Upper lobe of left lung (tissue), 6 donors: ENCODE results near the gene ESPNL. TPM values are rescaled to one million over a fixed set of nuclear protein-coding genes. Genes with fewer than 3 reads are reported as not detected.
A peak's percentile ranks its signal among the peaks of the same experiment; 100 is the strongest.

Experiments used
- ATAC-seq, 2 donors: fragments of 200-7000 bp; cut with Tn5 transposase; one replicate each; pipeline ENCODE4 v1.9.1; 2022; ENCODE audit warnings: mild to moderate bottlenecking in 2 of 2, moderate library complexity in 2 of 2; ENCODE audit not compliant: low FRiP score in 2 of 2
- DNase-seq, 2 donors: peaks; one replicate each; pipeline ENCODE4 v3.0.0-alpha.2; 2019 to 2020
- H3K27ac ChIP-seq, 4 donors: fragments of 200-600 bp; sonication (generic); one replicate each; pipeline ENCODE4 v1.5.1; 2016 to 2019
- H3K27me3 ChIP-seq, 4 donors: fragments of 200-600 bp; sonication (generic); one replicate each; pipeline ENCODE4 v1.5.1; 2017 to 2019
- H3K36me3 ChIP-seq, 4 donors: fragments of 200-600 bp; sonication (generic); one replicate each; pipeline ENCODE4 v1.5.1; 2016 to 2019
- H3K4me1 ChIP-seq, 4 donors: fragments of 200-600 bp; sonication (generic); one replicate each; pipeline ENCODE4 v1.5.1; 2018 to 2019
- H3K4me3 ChIP-seq, 4 donors: fragments of 200-600 bp; sonication (generic); one replicate each; pipeline ENCODE4 v1.5.1; 2017 to 2019; ENCODE audit warnings: mild to moderate bottlenecking in 2 of 4, moderate library complexity in 1 of 4
- H3K9me3 ChIP-seq, 4 donors: fragments of 200-600 bp; sonication (generic); one replicate each; pipeline ENCODE4 v1.5.1; 2018 to 2019
- EP300 ChIP-seq, 4 donors: sonication (generic); formaldehyde crosslinking; IDR thresholded peaks; one replicate each; pipeline ENCODE4 v1.5.1; 2017; ENCODE audit warnings: antibody characterized with exemption in 4 of 4, control low read depth in 2 of 4
- POLR2A ChIP-seq, 4 donors: fragments of 450-650 bp; IDR thresholded peaks; one replicate each; pipeline ENCODE4 v1.5.1; 2016 to 2017; ENCODE audit warnings: antibody characterized with exemption in 4 of 4, mild to moderate bottlenecking in 2 of 4
- POLR2AphosphoS5 ChIP-seq, 2 donors: sonication (generic); formaldehyde crosslinking; IDR thresholded peaks; one replicate each; pipeline ENCODE4 v1.5.1; 2017; ENCODE audit warnings: antibody characterized with exemption in 2 of 2
- WGBS, 2 donors: methylation state at CpG; one replicate each; pipeline ENCODE4 v1.1.5; 2017 to 2018; 5-methylcytosine and 5-hydroxymethylcytosine counted together
- total RNA-seq, 6 donors: library from RNA; depleted of rRNA in 4 of 6; stranded (reverse); fragments of >200 nt in 4 of 6; gene quantifications; one replicate each; pipeline versions ENCODE4 v1.1.0 to v1.2.1, GENCODE V29; 2016 to 2021
- TF ChIP-seq, protein P1 (sequence below), 6 experiments: fragments of 450-650 bp in 4 of 6; fragments of 200-600 bp in 2 of 6; sonication (generic) in 2 of 6; IDR thresholded peaks; one replicate each; pipeline ENCODE4 v1.5.1; 2016 to 2019; ENCODE audit warnings: antibody characterized with exemption in 6 of 6
- donor health status: DM: no; HTN: no; CAD: no; lungs with moderate emphysema.
- donor health status: DM: no; HTN: yes; CAD: no; lungs with severe emphysema.

Gene ESPNL
- total RNA-seq, 6 donors from 2014 or later: 0.10 to 3.1 (median 0.38) TPM; not detected in 2

DNA sequence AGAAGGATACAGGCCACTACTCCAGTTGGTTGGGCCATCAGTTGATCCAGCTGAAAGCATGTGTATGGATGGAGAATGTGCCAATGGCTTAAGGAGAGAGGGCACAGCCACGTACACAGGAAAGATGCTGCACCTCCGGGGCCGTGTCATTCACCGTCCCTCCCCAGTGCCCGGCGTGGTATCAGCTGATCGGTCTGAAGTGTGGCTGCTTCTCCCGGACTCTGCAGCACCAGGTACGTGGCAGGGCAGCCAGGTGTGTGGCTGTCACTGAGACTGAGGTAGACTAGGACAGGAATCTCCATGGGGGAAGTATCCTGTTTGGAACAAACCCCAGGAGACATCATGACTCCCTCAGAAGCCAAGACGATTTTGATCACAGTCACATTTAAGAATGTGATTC, 54.4 kb downstream of the ESPNL start:
- Histone ChIP-seq H3K36me3 (no peaks in the 10 kb centered on the region), H3K4me3 (no peak overlapping the region), H3K9me3 (no peaks in the 10 kb centered on the region), H3K4me1 (peaks cover 12 to 14% (median 13%) of the 10 kb centered on the region in 4 donors), H3K27ac (no peak overlapping the region), H3K27me3 (peaks cover 0 to 14% (median 6%) of the 10 kb centered on the region in 4 donors)
- 89 to 93% methylated on average over 10 of the region's 10 CpGs for WGBS, 2 donors
- DNase-seq: no peak
- no peak for ATAC-seq
- no peak for TF ChIP-seq POLR2A (IDR thresholded peaks at IDR 0.05)
- TF ChIP-seq POLR2AphosphoS5 (IDR thresholded peaks at IDR 0.05): no peak
- TF ChIP-seq EP300 (IDR thresholded peaks at IDR 0.05): no peak
- TF ChIP-seq, protein P1, sequence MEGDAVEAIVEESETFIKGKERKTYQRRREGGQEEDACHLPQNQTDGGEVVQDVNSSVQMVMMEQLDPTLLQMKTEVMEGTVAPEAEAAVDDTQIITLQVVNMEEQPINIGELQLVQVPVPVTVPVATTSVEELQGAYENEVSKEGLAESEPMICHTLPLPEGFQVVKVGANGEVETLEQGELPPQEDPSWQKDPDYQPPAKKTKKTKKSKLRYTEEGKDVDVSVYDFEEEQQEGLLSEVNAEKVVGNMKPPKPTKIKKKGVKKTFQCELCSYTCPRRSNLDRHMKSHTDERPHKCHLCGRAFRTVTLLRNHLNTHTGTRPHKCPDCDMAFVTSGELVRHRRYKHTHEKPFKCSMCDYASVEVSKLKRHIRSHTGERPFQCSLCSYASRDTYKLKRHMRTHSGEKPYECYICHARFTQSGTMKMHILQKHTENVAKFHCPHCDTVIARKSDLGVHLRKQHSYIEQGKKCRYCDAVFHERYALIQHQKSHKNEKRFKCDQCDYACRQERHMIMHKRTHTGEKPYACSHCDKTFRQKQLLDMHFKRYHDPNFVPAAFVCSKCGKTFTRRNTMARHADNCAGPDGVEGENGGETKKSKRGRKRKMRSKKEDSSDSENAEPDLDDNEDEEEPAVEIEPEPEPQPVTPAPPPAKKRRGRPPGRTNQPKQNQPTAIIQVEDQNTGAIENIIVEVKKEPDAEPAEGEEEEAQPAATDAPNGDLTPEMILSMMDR (IDR thresholded peaks at IDR 0.05): no peak

DNA sequence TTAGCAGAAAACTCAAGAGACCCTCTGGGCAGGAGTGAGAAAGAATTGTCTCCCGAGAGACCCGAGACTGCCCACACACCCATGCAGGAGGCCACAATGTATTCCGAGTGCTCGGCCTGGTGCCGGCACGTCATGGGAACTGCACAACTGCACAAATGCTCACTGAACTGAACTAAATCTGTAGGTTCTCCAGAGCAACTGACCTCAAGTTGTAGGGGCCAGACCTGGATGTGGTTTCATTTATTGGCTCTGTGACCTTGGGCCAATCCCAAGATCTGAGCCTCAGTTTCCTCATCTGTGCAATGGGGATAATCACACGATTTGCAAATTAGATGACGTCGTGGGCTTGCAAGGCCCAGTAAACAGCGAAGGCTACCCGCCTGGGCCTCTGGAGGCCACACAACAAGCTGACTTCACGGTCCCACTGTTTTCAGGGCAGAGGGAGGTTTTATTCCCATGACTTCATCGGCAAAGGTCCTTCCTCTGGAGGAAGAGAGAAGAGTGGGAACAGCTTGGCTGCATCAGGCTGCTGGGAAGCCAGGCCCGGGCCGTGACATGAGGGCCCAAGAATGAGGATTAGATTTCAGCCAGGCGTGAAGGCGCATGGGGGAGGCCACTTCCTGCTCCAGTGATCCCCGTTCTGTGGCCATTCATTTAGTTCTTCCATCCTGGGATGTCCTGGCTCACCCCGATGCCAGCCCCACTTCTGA, 55.1 kb downstream of the ESPNL start:
- 85 to 87% methylated on average over 19 of the region's 19 CpGs for WGBS, 2 donors

DNA sequence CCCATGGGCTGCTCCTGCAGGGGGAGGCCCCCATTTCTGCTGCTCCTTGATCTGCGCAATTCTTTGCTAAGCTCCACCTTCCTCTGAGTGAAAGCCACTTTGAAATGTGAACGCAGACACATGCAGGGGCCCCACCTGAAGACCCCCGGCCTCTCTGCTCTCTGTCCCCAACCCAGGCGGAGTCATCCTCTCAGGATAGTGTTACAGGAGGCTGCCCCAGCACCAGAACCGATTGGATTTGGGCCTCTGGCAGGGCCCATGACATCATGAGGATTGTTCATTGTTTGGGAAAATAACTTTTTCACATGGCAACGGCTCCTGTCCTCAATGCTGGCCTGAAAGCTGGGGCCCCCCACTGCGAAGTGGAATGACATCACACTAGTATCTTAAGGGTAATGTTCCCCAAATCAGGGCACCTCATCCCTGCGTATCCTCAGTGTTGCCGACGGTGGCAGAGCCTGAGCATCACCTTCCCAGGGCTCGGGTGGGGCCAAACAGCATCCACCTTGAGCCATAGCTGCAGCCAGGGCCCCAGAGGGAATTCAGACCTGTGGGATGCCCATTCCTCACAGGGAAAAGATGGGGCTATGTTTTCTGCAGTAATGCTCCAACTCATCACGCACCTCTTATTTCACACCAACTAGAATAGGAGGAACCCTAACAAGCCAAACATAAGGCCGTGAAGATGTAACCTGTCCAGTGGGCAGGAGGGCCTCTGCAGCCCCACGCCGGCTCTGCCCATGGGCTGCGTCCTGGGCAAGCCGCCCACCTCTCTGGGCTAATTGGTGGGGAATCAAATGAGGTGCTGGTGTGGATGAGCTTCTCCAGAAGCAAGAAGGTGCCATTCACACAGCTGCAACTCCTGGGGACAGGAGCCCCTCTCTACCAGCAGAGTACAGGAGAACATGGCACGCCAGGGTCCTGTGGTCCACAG, 55.9 kb downstream of the ESPNL start:
- Histone ChIP-seq H3K27ac (no peak overlapping the region), H3K9me3 (no peaks in the 10 kb centered on the region), H3K4me3 (no peak overlapping the region), H3K36me3 (no peaks in the 10 kb centered on the region), H3K27me3 (peaks cover 0 to 24% (median 9%) of the 10 kb centered on the region in 4 donors), H3K4me1 (peaks cover 12 to 24% (median 14%) of the 10 kb centered on the region in 4 donors)
- 80 to 88% methylated on average over 15 to 18 of the region's 18 CpGs for WGBS, 2 donors
- DNase-seq: peak in 1 of 2 donors; percentile 59
- TF ChIP-seq POLR2A (IDR thresholded peaks at IDR 0.05) (no peak), EP300 (IDR thresholded peaks at IDR 0.05) (no peak), POLR2AphosphoS5 (IDR thresholded peaks at IDR 0.05) (no peak)
- TF ChIP-seq, protein P1 (IDR thresholded peaks at IDR 0.05): no peak
- peak in 1 of 2 donors; percentile 3 for ATAC-seq

More for the DNA sequence above, 55.1 kb downstream of the ESPNL start:
- Histone ChIP-seq H3K36me3 (no peaks in the 10 kb centered on the region), H3K9me3 (no peaks in the 10 kb centered on the region), H3K4me1 (peaks cover 12 to 16% (median 14%) of the 10 kb centered on the region in 4 donors), H3K27ac (no peak overlapping the region), H3K27me3 (peaks cover 0 to 20% (median 9%) of the 10 kb centered on the region in 4 donors), H3K4me3 (no peak overlapping the region)
- ATAC-seq (peak in 1 of 2 donors; percentile 46), DNase-seq (no peak)
- TF ChIP-seq EP300 (IDR thresholded peaks at IDR 0.05) (no peak), POLR2AphosphoS5 (IDR thresholded peaks at IDR 0.05) (peak in 1 of 2 donors; percentile 19), POLR2A (IDR thresholded peaks at IDR 0.05) (no peak)
- TF ChIP-seq, protein P1 (IDR thresholded peaks at IDR 0.05): no peak

DNA sequence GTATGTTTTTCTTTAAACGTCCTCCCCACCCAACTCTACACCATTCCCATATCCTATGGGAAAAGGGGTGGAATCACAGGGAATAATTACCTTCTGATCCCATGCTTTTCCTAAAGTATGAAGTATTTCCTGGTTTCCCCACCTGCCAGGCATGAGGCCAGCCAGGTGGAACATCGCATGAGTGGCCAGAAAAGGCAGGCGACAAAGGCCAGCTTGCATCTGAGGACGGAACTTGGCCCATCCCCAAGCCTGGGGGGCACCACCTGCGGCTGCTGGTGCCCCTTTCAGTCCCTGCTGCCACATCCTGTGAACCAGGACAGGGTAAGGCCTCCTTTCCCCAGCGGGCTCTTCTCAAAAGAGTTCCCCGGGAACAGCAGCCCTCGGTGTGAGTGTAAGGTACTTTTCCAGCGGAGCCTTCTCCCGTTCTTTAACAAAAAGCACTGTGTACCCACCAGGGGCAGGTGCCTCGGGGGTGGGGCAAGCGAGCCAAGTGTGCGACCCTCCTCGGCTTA, 57.4 kb downstream of the ESPNL start:
- 68 to 70% methylated on average over 10 to 14 of the region's 14 CpGs for WGBS, 2 donors
- Histone ChIP-seq H3K27ac (no peak overlapping the region), H3K9me3 (no peaks in the 10 kb centered on the region), H3K4me1 (peaks cover 12 to 26% (median 14%) of the 10 kb centered on the region in 4 donors), H3K36me3 (no peaks in the 10 kb centered on the region), H3K4me3 (no peak overlapping the region), H3K27me3 (peaks cover 0 to 24% (median 9%) of the 10 kb centered on the region in 4 donors)
- no peak for ATAC-seq
- DNase-seq: peak in 1 of 2 donors; percentile 60
- TF ChIP-seq EP300 (IDR thresholded peaks at IDR 0.05): no peak
- TF ChIP-seq, protein P1 (IDR thresholded peaks at IDR 0.05): no peak
- TF ChIP-seq POLR2AphosphoS5 (IDR thresholded peaks at IDR 0.05): no peak
- TF ChIP-seq POLR2A (IDR thresholded peaks at IDR 0.05): no peak
